Breast epithelium (tissue), 3 donors: ENCODE results near the gene WWC2.

Experiments
- CTCF ChIP-seq, 3 donors: fragments of 450-650 bp; IDR thresholded peaks; one replicate each; pipeline ENCODE4 v1.5.1; 2016 to 2017; ENCODE audit warnings: antibody characterized with exemption in 3 of 3, mild to moderate bottlenecking in 3 of 3, moderate library complexity in 3 of 3
- POLR2A ChIP-seq: fragments of 450-650 bp; IDR thresholded peaks from one replicate; pipeline ENCODE4 v1.6.1; 2016; ENCODE audit warnings: antibody characterized with exemption, mild to moderate bottlenecking, moderate library complexity
- POLR2AphosphoS5 ChIP-seq, 3 donors: sonication (generic); formaldehyde crosslinking; IDR thresholded peaks; one replicate each; pipeline ENCODE4 v1.6.1; 2017; ENCODE audit warnings: antibody characterized with exemption in 3 of 3

DNA sequence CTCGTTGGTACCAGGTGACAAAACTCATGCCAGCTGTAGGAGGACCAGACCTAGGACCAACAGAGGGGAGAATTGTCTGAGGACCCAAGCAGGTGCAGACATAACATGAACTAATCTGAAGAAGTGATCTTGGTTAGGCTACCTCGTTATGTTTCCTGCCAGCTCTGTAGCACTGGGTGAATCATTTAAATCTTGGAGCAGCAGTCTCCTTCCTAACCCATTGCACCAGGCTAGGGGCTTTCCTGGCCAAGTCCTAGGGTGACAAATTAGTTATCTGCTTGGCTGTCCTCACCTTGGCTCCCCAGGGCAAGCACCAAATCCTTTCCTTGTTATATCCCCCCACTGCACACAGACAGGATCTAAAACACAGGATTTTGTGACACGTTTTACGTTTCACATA, 87.8 kb downstream of the WWC2 start:
- no peak for TF ChIP-seq POLR2A
- no peak for TF ChIP-seq CTCF (IDR thresholded peaks at IDR 0.05)
- no peak for TF ChIP-seq POLR2AphosphoS5 (IDR thresholded peaks at IDR 0.05)
